LHCN-M2 (cell line): Measurements from ENCODE around the gene PCSK5. TPM values are rescaled to one million over a fixed set of nuclear protein-coding genes. Genes with fewer than 3 reads are reported as not detected.
"Not testable (repeated sequence)": the region's sequence is repeated elsewhere in the genome, so short reads cannot be mapped to it uniquely, and the experiment has no call there.

Experiments used
- DNase-seq: peaks from one replicate; pipeline ENCODE4 v3.0.0-alpha.2; 2012; ENCODE audit warnings: low read depth
- total RNA-seq: library from RNA; depleted of rRNA; stranded (reverse); fragments of >200 nt; gene quantifications from 2 replicates; pipeline ENCODE4 v1.2.3, GENCODE V29; 2014

The PCSK5 gene
- total RNA-seq, 1 experiment from 2014 or later, result 11.9 TPM

- DNase-seq, result no peak
Observed at GRCh38 chr9:76310577-76310976, 420.1 kb downstream of the PCSK5 start.

GRCh38 chr9:76310991-76311390, 420.5 kb downstream of the PCSK5 start:
- no peak for DNase-seq

GRCh38 chr9:76311537-76311936, 421.1 kb downstream of the PCSK5 start:
- no peak for DNase-seq

- DNase-seq, result no peak
Observed at GRCh38 chr9:76313771-76314170, 423.3 kb downstream of the PCSK5 start.

- no peak for DNase-seq
Observed at GRCh38 chr9:76314321-76314720, 423.8 kb downstream of the PCSK5 start.

GRCh38 chr9:76316069-76316468, 425.6 kb downstream of the PCSK5 start:
- no peak for DNase-seq

GRCh38 chr9:76319466-76319865, 429.0 kb downstream of the PCSK5 start:
- DNase-seq, result not testable (repeated sequence)

GRCh38 chr9:76321195-76321828, 430.8 kb downstream of the PCSK5 start:
- peak; percentile 81 for DNase-seq

GRCh38 chr9:76322810-76323209, 432.3 kb downstream of the PCSK5 start:
- DNase-seq, result no peak

- no peak for DNase-seq
Observed at GRCh38 chr9:76323490-76323889, 433.0 kb downstream of the PCSK5 start.

- DNase-seq, result not testable (repeated sequence)
Observed at GRCh38 chr9:76324030-76324429, 433.6 kb downstream of the PCSK5 start.

GRCh38 chr9:76330034-76330433, 439.6 kb downstream of the PCSK5 start:
- DNase-seq, result no peak

GRCh38 chr9:76333388-76333787, 442.9 kb downstream of the PCSK5 start:
- DNase-seq, result no peak

- DNase-seq, result no peak
Observed at GRCh38 chr9:76333964-76334363, 443.5 kb downstream of the PCSK5 start.

- DNase-seq, result peak; percentile 6
Observed at GRCh38 chr9:76336027-76336426, 445.6 kb downstream of the PCSK5 start.

GRCh38 chr9:76338418-76338817, 447.9 kb downstream of the PCSK5 start:
- no peak for DNase-seq

GRCh38 chr9:76341616-76342015, 451.1 kb downstream of the PCSK5 start:
- no peak for DNase-seq

- DNase-seq, result no peak
Observed at GRCh38 chr9:76342201-76342600, 451.7 kb downstream of the PCSK5 start.

GRCh38 chr9:76342858-76343257, 452.4 kb downstream of the PCSK5 start:
- DNase-seq, result no peak

- DNase-seq, result no peak
Observed at GRCh38 chr9:76349865-76350264, 459.4 kb downstream of the PCSK5 start.

- DNase-seq, result no peak
Observed at GRCh38 chr9:76351006-76351405, 460.5 kb downstream of the PCSK5 start.

GRCh38 chr9:76352026-76352620, 461.6 kb downstream of the PCSK5 start:
- DNase-seq, result no peak

- DNase-seq, result peak; percentile 34
Observed at GRCh38 chr9:76353280-76353679, 462.8 kb downstream of the PCSK5 start.

GRCh38 chr9:76354221-76354620, 463.7 kb downstream of the PCSK5 start:
- DNase-seq, result no peak
